HG02943 (cell line): ENCODE results near the gene SLC6A19.

Experiments used
- ATAC-seq: cut with Tn5 transposase; IDR thresholded peaks from one replicate; pipeline ENCODE4 v1.9.1; 2021; ENCODE audit warnings: mild to moderate bottlenecking, low read depth, moderate library complexity; ENCODE audit not compliant: unreplicated experiment

The SLC6A19 gene

GRCh38 chr5:1178529-1179382 lies 22.6 kb upstream of the SLC6A19 start:
- ATAC-seq, result no peak

- no peak for ATAC-seq
Measured at GRCh38 chr5:1179383-1179715, 22.0 kb upstream of the SLC6A19 start.

DNA sequence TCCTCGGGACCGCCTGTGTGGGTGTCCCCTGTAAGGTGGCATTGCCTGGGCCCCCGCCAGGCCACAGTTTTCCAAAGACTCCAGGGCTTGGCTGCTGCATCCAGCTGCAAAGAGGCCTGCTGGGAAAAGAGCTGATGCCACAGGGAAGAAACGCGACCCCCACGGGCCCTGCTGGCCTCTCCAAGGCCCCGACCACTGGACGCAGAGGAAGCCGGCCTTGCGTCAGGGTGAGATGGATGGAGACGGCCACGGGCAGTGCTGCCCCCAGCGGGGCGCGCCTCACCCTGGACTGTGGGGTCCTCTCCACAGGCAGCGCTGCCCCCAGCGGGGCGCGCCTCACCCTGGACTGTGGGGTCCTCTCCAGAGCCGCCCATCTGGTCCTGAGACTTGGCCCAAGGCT lies 21.3 kb upstream of the SLC6A19 start:
- ATAC-seq, result no peak

DNA sequence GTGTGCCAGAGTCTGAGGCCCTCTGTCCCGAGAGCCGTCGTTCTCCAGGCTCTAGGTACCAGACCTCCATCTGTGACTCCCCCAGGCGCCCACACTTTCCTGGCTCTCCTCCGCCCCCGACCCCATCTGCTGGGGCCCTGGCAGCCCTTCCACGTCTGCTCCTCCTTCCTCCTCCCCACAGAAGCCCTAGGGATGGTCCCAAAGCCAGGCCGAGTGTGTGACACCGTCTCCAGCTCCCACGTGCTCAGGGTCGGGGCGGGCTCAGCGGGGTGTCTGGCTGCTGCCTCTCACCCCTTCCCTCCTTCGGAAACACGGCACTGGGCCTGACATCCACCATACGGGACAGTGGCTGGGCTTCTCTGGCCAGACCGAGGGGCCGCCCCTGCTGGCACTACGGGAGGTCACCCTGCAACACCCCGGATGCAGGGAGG lies 20.5 kb upstream of the SLC6A19 start:
- ATAC-seq, result no peak

- ATAC-seq, result no peak
Measured at GRCh38 chr5:1181451-1182359, 19.7 kb upstream of the SLC6A19 start.

DNA sequence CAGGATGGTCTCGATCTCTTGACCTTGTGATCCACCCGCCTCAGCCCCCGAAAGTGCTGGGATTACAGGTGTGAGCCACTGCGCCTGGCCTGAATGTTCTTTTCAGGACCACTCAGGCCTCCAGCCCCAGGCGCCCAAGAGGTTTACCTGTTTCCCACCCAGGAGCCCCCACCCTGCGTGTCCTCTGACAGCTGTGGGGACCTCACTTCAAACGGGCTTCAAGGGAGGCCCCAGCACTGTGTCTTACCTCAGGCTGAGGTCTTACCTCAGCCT lies 19.1 kb upstream of the SLC6A19 start:
- no peak for ATAC-seq

DNA sequence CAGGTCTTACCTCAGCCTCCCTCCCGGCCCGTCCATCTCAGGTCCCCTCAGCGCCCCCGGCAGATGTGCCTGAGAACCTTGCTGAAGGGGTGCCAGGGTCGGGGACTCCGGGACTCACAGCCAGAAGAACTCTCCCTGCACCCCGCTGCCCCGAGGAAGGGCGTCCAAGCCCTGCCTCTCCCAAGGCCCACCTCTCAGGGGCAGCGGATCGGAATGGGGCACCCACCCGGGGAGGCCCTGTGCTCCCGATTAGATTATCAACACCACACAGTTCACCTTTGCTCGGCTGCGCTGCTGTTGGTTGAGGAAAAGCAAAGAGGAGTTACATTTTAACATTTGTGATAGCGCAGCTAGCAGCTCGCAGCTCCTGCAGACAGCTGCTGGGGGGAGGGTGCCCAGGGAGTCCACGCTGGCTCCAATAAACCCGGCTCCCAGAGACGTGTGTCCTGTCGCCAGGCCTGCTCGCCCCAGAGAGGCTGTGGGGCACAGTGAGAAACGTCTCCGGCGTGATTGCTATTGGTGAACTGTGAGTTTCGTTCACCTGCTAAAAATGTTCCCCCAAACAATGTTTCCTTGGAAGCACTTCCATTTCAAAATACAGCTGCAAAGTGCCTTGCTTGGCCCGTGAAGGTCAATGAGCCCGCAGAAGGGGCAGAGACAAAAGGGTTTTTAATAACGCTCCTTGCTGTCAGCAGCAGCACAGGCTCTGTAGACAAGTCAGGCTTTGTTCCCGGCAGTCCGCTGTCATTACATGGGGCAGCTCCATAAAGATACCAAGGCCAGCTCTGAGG lies 18.6 kb upstream of the SLC6A19 start:
- ATAC-seq, result no peak

- no peak for ATAC-seq
Measured at GRCh38 chr5:1183424-1184162, 17.8 kb upstream of the SLC6A19 start.

DNA sequence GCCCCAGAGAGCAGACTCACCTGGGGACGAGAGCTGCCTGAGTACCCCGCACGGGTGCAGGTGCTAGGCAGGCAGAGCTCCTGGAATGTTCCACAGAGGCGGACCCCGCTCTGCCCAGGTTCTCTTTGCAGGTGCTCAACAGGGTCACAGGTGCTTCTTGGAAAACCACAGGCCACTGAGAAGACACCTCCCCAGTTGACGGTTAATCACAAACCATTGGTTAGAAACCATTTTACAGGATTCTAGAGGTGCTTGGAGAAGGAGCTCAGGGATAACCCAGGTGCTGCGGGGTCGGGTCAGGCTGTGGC lies 17.3 kb upstream of the SLC6A19 start:
- ATAC-seq, result no peak

DNA sequence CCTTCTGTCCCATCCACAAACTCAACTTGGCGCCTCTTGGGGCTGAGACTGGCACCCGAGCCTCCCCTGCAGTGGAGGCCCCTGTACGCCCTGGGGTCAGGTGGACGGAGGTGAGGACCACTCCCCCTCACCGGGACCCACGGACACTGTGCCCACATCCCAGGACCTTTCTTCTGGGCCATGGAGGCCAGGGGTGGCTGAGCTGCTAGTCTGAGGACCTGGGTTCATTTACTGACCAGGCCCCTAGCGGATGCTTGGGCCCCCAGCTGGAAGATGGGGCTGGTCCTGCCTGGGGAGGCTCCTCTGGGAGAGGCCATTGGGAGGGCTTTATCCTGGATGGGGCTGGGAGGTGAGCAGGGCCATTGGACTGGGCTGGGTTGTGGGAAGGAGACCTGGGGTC lies 16.9 kb upstream of the SLC6A19 start:
- ATAC-seq, result no peak

DNA sequence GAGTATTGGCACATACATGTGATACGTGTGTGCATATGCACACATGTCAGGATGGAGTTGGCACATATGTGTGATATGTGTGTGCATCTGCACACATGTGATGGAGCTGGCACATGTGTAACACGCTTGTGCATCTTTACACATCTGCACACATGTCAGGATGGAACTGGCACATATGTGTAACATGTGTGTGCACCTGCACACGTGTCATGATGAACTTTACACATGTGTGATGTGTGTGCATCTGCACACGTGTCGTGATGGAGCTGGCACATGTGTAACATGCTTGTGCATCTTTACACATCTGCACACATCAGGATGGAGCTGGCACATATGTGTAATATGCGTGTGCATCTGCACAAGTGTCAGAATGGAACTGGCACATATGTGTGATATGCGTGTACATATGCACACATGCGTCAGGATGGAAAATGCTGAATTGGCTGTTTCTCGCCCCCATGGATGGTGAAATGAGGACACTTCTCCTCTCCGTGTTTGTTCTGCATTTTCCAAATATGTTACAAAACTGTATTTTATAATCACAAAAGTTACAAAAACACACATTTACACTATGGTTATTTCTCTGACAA lies 16.3 kb upstream of the SLC6A19 start:
- no peak for ATAC-seq

DNA sequence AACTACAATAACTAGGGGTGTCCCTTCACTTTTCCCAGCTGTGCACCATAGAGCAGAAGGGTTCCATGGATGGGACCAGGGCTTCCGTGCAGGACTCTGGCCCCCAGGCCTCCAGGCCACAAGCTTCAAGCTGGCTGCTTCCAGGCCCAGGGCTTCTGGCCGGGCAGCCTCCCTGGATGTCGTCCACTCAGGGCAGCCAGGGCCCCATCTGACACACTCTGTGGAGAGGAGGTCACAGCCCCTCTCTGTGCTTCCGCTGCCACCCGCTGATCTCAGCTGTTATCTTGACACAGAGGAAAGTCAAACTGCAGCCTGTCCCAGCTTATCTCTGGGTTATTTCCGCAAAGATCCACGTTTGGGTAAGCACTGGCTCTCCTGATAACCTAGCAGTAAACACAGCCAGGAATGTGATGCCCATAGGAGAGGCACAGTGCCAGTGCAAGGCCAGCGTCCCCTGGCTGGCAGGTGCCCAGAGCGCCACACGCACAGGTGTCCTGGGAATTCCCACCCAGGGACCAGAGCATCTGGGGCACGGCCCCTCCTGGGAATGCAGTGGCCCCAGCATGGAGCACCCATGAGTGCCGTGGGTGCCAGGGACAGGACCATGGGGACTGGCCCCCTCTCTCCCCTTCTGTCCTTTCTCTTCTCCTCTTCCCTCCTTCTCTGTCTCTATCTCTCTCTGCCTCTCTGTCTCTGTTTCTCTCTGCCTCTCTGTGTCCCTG lies 15.6 kb upstream of the SLC6A19 start:
- no peak for ATAC-seq

DNA sequence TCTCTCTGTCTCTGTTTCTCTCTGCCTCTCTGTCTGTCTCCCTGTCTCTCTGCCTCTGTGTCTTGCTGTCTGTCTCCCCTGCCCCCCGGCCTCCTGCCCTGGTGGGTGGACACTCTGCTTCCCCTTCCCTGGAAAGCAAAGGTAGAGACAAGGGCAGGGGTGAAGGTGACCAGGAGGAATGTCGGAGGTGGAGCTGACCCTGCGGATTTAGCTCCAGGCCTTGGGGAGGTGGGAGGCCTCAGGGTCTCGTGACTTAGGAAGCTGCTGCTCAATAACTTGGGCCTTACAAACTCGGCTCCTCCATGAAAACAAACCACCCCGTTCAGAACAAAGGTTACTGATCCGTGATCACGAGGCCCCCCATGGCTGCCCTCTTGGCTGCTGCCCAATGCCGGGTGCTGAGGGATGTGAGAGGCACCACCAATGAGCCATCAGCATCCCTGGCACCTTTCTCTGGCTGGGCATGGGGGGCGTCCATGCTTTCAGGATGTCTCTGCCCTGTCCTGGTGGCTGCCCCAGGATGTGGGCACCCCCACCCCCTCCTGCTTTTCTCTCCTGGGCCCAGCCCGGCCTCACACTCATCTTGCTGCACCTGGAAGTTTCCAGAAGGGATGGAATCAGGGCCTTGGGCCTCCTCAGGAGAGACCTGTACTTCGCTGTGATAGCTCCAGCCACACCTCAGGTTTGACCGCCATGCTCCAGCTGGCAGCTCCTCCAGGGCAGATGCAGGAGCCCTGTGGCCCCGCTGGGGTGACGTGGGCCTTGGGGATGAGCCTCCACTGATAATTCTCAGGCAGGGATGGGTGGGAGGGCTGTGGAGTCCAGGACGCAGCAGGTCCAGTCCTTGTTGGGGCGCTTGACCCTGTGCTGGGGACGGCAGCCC lies 14.8 kb upstream of the SLC6A19 start:
- no peak for ATAC-seq

DNA sequence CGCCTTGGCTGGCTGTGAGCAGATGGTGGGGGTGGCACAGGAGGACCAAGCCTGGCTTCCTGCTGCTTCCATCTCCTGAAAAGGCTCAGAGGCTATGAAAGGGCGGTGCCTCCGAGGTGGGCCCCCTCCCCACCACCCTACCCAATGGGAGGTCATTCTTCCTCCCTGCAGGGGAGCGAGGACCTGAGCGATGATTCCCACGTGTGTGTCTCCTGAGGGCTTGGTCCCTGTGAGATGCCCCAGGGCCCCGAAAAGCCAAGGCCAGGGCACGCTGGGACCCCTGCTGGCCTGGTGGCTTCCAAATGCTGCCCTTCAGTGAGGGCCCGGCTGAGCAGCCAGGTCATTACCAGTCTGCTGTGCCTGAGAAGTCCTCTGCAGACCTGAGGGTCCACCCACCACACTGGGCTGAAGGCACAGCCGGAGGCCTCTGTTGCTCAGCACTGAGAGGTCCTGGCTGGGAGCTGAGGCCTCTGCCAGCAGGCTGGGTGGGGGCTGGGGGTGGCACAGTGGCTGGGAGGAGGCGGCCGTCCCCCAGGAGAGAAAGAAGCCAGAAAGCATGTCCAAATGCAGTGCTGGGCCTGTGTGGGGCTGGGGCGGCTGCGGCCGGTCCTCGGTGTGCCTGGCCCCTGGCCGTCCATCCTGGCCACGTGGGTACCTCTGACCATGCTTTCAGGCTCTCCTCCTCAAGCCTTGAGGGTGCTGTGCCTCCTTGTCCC lies 14.0 kb upstream of the SLC6A19 start:
- no peak for ATAC-seq

DNA sequence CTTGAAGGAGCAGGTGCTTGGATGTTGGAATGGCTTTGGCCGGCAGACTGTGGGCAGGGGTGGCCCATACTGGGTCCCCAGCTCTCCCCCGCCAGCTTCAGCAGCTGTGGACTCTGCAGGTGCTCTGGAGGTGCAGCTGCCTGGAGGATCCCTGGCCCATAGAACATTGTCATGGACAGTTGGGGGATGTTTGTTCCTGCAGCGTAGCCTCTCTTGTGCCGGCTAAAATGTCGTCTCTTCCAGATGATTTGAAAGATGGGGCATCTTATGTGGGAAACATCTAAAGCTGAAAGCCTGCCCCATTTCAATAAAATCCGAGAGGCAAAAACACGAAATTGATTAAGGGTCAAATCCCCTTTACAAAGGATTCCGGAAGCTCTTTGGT lies 13.5 kb upstream of the SLC6A19 start:
- no peak for ATAC-seq

GRCh38 chr5:1188464-1188863 lies 12.9 kb upstream of the SLC6A19 start:
- no peak for ATAC-seq

- no peak for ATAC-seq
Measured at GRCh38 chr5:1189269-1189668, 12.1 kb upstream of the SLC6A19 start.

DNA sequence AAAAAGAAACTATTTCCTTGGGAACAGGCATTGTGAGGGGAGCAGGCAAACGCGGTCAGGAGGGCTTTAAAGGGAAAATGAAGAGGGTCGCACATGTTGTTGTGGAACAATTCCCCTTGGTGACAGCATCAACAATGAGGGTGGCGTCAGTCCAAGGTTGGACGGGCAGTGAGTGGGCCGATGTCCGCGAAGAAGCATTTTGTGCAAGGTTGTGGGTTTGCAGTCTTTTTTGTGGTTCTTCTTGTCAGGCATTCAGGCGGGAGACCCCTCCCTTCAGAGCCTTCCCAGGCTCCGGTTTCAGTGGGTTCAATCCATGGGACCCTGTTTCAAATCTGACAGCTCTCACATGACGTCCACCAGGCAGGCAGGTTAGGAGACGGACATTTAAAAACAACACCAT lies 11.1 kb upstream of the SLC6A19 start:
- no peak for ATAC-seq
